ENCODE results near the gene ADGRE2.

Gene ADGRE2

GRCh38 chr19:14689598-14690503 lies 88.5 kb downstream of the ADGRE2 start, which contains the start of gene ZNF333:
Gene ZNF333 (plus strand): TSS chr19:14690048. CDS start chr19:14693492, 3,444 bp downstream.
- Histone ChIP-seq H3K27me3 (ENCODE audit: control insufficient read depth, insufficient read depth, low read length) (no peaks in the 10 kb centered on the region), H2AFZ (peak within 1 kb of the TSS; percentile 91), H3K9me3 (ENCODE audit: control insufficient read depth, low read length) (no peaks in the 10 kb centered on the region), H3K4me3 (ENCODE audit: low read depth, low read length) (peak within 1 kb of the TSS; percentile 65), H3K9ac (peak within 1 kb of the TSS; percentile 29), H3K27ac (peak within 1 kb of the TSS; percentile 96), H3K4me1 (peaks cover 3% of the 10 kb centered on the region), H3K79me2 (no peaks in the 10 kb centered on the region), H3K4me2 (ENCODE audit: low read length) (peak within 1 kb of the TSS; percentile 72), H3K36me3 (ENCODE audit: control insufficient read depth, insufficient read depth, low read length) (no peaks in the 10 kb centered on the region)
- no peak for TF ChIP-seq CTCF (IDR thresholded peaks at IDR 0.05)

- peaks cover 3% of the 10 kb centered on the region for H3K4me1 ChIP-seq
- no peak overlapping the region for H3K4me3 ChIP-seq (ENCODE audit: low read depth, low read length)
- no peak for TF ChIP-seq CTCF (IDR thresholded peaks at IDR 0.05)
- H3K36me3 ChIP-seq (ENCODE audit: control insufficient read depth, insufficient read depth, low read length), result no peaks in the 10 kb centered on the region
- H3K9ac ChIP-seq, result no peak overlapping the region
- no peaks in the 10 kb centered on the region for H3K9me3 ChIP-seq (ENCODE audit: control insufficient read depth, low read length)
- no peaks in the 10 kb centered on the region for H3K27me3 ChIP-seq (ENCODE audit: control insufficient read depth, insufficient read depth, low read length)
- no peak overlapping the region for H3K4me2 ChIP-seq (ENCODE audit: low read length)
- no peak overlapping the region for H2AFZ ChIP-seq
- no peak overlapping the region for H3K27ac ChIP-seq
- no peaks in the 10 kb centered on the region for H3K79me2 ChIP-seq
Observed at GRCh38 chr19:14686411-14686810, 91.9 kb downstream of the ADGRE2 start.

- Histone ChIP-seq H3K79me2 (no peaks in the 10 kb centered on the region), H3K4me1 (no peaks in the 10 kb centered on the region), H2AFZ (no peak overlapping the region), H3K4me3 (ENCODE audit: low read depth, low read length) (no peak overlapping the region), H3K9me3 (ENCODE audit: control insufficient read depth, low read length) (no peaks in the 10 kb centered on the region), H3K9ac (no peak overlapping the region), H3K27ac (no peak overlapping the region), H3K27me3 (ENCODE audit: control insufficient read depth, insufficient read depth, low read length) (no peaks in the 10 kb centered on the region), H3K4me2 (ENCODE audit: low read length) (no peak overlapping the region), H3K36me3 (ENCODE audit: control insufficient read depth, insufficient read depth, low read length) (no peaks in the 10 kb centered on the region)
- no peak for TF ChIP-seq CTCF (IDR thresholded peaks at IDR 0.05)
Observed at GRCh38 chr19:14683439-14683838, 94.9 kb downstream of the ADGRE2 start.
